Lung microvascular endothelial cell (primary cell): ENCODE measurements around the gene PTH1R. TPM values are rescaled to one million over a fixed set of nuclear protein-coding genes. Genes with fewer than 3 reads are reported as not detected.

Source experiments
- DNase-seq, 2 donors: peaks; one replicate each; pipeline versions ENCODE4 v3.0.0 to v3.0.0-alpha.2; 2010; ENCODE audit warnings: low read depth in 2 of 2
- total RNA-seq: library from RNA; depleted of rRNA; stranded (reverse); fragments of >200 nt; gene quantifications from 2 replicates; pipeline ENCODE4 v1.2.1, GENCODE V29; 2014

PTH1R gene
- total RNA-seq, 1 donor from 2014 or later = under 0.01 TPM

DNA sequence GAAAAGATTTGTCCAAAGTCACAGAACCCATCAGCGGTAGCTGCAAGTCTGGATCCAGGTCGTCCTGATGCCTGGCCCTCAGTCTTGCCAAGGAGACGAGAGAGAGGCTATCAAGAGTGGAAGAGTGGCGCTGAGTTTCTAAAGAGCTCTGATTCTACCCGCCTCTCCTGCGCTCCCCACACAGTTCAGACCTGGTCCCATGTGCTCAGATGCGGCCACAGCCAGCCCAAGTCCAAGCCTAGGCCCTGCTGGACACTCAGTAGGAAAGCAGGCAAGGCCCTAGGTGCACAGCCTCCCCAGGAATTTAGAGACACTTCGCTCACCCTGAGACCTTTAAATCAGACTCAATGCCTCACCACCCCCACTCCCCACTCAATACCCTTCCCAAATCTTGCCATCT is 66.7 kb downstream of the PTH1R start:
- DNase-seq = no peak

DNA sequence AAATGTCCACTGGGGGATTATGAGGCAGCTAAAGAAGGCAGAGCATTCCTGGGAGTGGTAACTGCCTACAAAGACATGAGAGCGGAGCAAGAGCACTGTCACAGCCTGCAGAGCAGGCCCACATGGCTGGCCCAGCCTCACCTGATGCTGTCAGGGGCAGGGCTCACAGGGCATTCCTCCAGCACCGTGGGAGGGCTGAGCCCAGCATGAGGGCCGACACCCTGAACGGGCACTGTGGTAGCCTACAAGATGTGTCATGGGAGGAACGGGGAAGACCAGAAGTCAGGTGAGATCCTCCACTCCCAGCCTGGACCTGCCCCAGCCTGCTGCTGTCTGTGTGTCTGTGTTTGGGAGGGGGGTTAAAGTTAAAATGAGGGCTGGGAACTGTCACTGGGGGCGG is 68.9 kb downstream of the PTH1R start:
- DNase-seq = no peak

DNA sequence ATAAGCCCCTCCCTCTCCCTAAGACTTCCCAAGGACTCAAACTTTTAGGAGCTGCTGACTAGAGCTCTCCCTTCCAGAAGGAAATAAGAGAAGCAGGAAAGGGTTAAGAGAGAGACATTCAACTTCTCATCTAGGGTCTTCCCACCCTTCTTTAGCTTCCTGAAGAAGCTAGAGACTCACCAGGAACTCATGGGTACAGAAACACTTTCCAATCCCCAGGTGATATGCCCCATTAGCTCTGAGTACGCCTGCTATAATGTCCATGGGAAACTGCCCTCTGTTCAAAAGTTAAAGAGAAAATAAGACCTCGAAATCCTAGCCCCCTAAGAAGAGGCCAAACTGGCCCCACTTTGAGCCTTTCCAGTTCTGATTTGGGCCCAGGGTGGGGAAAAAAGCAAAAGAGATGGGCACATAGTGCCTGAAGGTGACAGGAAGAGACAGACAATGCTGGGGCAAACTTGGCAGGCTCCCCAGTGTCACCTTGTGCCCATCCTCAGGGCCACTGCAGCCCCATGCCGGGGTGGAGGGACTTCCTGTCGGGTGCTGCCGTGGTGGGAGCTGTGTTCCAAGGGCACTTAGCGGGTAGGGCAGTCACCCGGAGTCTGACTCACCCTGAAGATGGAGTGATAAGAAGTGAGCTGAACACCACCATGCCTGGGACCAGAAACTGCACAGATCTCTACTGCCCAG is 69.5 kb downstream of the PTH1R start:
- peak in 1 of 2 donors; percentile 72 for DNase-seq

DNA sequence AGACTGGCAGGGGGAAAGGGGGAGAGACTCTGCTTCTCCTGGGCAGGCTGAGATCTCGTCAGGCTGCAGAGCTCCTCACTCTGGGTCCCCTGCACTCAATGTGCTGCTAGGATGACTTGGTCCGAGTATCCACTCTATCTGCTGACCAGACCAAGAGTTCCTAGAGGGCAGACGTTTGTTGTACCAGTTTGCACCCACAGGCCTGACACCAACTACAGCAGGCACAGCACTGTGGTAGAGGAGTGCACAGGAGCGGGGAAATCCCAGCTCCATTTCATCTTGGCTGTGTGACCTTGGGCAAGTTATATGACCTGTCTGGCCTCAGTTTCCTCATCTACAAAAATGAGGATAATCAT is 70.0 kb downstream of the PTH1R start:
- no peak for DNase-seq

DNA sequence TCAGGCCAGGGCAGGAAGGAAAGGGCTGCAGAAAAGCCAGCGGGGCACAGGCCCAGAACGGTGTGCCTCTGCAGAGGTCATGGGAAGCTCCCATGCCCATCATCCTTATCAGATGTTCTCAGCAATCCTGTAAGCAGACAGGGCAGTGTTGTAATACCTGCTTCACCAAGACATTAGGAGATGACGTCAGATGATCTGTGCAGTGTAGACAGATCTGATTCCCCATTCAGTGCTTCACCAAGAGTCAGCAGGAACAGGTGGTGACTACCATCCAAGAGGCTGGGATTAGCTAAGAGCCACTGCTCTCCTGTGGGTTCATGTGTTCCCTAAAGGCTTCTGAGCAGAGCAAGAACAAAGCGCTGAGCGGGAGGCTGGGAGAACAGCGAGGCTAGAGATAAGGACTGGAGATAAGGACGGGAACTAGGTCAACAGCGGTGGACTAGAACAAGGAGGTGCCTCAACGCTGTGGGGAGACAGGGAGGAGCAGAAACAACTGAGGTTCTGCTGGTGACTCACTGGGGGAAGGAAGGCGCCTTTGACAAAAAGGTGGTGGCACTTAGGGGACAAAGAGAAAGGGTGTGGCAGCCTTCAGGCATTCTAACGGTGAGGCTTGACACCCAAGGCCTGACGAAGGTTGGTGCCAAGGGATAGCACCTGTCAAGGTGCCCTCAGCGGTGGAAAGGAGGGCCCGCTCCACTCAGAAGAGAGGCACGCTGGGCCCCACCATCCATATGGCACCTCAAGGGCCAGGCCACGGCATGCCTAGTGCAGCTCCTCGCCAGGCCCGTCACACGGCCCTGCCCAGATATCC is 70.7 kb downstream of the PTH1R start:
- peak in 1 of 2 donors; percentile 56 for DNase-seq

DNA sequence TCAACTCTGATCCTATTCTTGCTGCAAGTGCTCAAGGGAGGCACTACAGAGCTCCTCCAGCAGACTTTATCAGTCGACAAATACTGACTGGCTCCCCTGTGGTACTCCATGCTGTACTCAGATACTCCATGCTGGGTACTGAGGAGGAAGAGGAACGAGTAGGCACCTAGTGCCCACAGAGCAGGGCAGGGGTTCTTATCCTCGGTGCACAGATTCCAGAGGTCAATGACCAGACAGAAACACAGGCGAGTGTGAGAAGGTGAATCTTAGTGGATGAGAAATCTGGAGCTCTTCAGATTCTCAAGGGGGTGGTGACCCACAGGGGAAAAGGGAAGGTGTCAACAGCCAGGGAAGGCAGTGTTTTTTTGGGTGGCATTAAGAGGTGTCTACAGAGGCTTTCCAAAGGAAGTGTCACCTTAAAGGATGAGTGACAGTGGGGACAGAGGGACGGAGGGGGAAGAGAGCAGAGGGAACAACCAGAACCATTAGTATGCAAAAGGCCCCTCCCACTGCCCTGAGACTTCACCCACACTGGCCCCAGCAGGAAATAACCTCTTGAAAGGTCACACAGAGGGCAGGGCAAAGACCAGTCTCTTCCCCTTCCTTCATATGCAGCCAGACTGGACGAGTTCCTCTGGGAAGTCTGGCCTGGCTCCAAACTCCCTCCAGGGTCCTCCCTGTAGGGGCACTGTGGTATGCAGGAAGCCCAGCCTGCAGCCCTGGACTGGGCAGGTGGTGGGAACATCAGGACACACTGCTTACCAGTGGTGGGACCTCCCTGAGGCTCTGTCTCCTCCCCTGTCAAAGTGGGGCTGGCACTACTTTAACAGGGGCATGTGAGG is 71.5 kb downstream of the PTH1R start:
- no peak for DNase-seq

DNA sequence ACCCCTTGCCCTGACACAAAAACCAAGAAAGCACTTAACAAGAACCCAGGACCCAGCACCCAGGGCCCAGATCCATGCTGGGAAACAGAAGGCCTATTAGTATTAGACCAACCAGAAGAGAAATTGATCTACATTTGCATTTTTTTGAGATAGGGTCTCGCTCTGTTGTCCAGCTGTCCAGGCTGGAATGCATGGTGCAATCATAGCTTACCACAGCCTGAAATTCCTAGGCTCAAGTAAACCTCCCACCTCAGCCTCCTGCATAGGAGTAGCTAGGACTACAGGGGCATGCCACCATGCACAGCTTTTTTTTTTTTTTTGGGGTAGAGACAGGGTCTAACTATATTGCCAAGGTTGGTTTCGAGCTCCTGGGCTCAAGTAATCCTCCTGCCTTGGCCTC is 72.7 kb downstream of the PTH1R start:
- no peak for DNase-seq

DNA sequence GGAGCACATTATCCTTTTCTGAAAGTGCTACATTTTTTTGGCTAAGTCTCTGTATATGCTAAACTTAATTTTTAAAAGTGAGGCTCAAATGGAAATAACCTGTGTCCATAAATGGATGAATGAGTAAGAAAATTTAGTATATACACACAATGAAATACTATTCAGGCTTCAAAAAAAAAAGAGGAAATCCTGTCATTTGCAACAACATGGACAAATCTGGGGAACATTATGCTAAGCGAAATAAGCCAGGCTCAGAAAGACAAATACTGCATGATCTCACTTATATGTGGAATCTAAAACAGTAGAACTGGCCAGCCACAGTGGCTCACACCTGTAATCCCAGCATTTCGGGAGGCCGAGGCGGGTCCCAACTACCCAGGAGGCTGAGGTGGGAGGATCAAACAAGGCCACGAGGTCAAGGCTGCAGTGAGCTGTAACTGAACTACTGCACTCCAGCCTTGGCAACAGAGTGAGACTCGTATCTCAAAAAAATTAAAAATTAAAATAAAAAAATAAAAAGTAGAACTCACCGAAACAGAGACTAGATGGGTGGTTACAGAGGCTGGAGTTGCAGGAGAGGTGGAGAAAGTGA is 73.2 kb downstream of the PTH1R start:
- DNase-seq = peak; percentile 52 to 81

DNA sequence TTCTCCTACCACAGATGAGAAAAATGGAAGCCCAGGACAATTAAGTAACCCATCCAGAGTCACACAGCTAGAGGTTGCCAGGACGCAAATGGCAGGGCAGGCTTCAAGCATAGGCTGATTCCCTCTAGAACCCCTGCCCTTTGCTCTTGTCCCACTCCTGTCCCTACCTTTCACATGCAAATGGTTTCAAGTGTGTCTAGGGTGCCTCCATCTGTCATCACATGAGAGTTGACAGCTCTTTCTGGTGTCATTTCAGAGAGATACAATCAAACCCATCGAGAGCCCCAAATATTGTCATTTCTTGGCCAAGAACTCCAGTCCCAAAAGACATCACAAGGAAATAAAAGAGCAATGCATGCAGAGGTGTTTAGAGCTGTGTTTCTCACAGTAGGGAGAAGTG is 75.3 kb downstream of the PTH1R start:
- no peak for DNase-seq

Other genes starting within 250 kb of the PTH1R start
- 3.7 and 5.8 TPM in 2 replicates for gene ALS2CL, start 184.0 kb upstream of the PTH1R start, total RNA-seq
- gene TMIE, start 176.3 kb upstream of the PTH1R start, total RNA-seq = under 0.01 TPM in 1 of 2 replicates, not detected in the other
- gene PRSS50, start 159.9 kb upstream of the PTH1R start, total RNA-seq = not detected in 2 replicates
- gene MYL3, start 14.3 kb upstream of the PTH1R start, total RNA-seq = not detected in 2 replicates
- gene CCDC12, start 99.0 kb downstream of the PTH1R start, total RNA-seq = 19.8 and 31.2 TPM in 2 replicates
- 14.2 and 16.5 TPM in 2 replicates for gene NBEAL2, start 101.9 kb downstream of the PTH1R start, total RNA-seq